DND-41 (cell line): ENCODE results near the gene AGPAT3.

Source experiments
- EZH2 ChIP-seq: IDR thresholded peaks from 3 replicates; pipeline ENCODE4 v1.6.1; 2012; ENCODE audit warnings: borderline replicate concordance, low read depth, mild to moderate bottlenecking, moderate library complexity, low read length, inconsistent platforms; ENCODE audit not compliant: severe bottlenecking
- TF ChIP-seq, protein P1 (sequence below): IDR thresholded peaks from 2 replicates; pipeline ENCODE4 v1.5.1; 2012; ENCODE audit warnings: borderline replicate concordance, low read length, moderate library complexity, mild to moderate bottlenecking; ENCODE audit not compliant: poor library complexity, severe bottlenecking; ENCODE audit errors: extremely low read depth

DNA sequence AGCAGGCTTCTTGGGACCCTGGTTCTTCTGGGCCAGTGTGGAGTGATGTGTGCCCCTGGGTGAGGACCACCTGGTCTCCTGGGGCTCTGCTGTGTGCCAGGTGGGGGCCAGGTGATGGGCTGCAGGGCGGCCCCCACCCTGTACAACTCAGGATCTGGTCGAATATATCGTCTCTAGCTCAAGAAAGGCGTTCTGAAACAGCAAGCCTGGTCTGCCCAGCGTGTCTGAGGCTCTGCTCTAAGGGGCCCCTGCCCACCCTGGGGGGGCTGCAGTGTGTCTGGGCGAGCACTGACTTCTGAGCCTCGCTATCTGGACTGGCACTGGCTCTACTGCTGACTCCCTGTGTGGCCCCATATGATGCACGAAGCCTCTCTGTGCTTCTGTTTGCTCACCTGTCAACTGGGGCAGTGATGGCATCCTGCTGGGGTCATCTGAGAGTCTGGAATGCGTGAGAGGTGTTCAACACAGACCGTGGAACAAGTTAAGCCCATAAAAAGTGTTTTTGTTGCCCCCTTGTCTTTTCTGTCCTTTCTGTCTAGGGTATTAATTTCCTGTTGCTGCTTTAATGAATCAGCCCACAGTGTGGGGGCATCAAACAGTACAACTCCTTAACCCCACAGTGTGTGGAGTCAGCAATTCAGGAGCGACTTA lies 91.1 kb downstream of the AGPAT3 start:
- TF ChIP-seq, protein P1, sequence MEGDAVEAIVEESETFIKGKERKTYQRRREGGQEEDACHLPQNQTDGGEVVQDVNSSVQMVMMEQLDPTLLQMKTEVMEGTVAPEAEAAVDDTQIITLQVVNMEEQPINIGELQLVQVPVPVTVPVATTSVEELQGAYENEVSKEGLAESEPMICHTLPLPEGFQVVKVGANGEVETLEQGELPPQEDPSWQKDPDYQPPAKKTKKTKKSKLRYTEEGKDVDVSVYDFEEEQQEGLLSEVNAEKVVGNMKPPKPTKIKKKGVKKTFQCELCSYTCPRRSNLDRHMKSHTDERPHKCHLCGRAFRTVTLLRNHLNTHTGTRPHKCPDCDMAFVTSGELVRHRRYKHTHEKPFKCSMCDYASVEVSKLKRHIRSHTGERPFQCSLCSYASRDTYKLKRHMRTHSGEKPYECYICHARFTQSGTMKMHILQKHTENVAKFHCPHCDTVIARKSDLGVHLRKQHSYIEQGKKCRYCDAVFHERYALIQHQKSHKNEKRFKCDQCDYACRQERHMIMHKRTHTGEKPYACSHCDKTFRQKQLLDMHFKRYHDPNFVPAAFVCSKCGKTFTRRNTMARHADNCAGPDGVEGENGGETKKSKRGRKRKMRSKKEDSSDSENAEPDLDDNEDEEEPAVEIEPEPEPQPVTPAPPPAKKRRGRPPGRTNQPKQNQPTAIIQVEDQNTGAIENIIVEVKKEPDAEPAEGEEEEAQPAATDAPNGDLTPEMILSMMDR = no peak
- TF ChIP-seq EZH2 = no peak
